ENCODE data around the gene RECK. TPM values are rescaled to one million over a fixed set of nuclear protein-coding genes. Genes with fewer than 3 reads are reported as not detected.

RECK gene
- total RNA-seq, 4 donors from 2014 or later, result 2.9 to 4.1 (median 3.5) TPM

- Histone ChIP-seq H3K27me3 (peaks cover 0 to 6% (median 6%) of the 10 kb centered on the region in 3 donors), H3K4me1 (peaks cover 2 to 14% of the 10 kb centered on the region in 2 donors), H3K27ac (no peak overlapping the region), H3K4me3 (no peak overlapping the region), H3K9me3 (no peaks in the 10 kb centered on the region), H3K36me3 (no peaks in the 10 kb centered on the region)
- TF ChIP-seq CTCF (IDR thresholded peaks at IDR 0.05 in 4 of 5, conservative IDR thresholded peaks at IDR 0.05 in 1 of 5) (no peak), POLR2A (IDR thresholded peaks at IDR 0.05) (no peak)
- in situ Hi-C loops (cut with MboI; ENCODE audit: low sequenced_read_pairs in 4 of 4) (no loop called here), intact Hi-C loops (cut with DNase I; ENCODE audit: low total_unique reads) (no loop called here)
- ATAC-seq (no peak), DNase-seq (no peak)
Observed at GRCh38 chr9:36170531-36170930, 133.8 kb downstream of the RECK start.

- Histone ChIP-seq H3K36me3 (no peaks in the 10 kb centered on the region), H3K27me3 (no peaks in the 10 kb centered on the region), H3K4me1 (no peaks in the 10 kb centered on the region), H3K27ac (no peak overlapping the region), H3K4me3 (no peak overlapping the region), H3K9me3 (no peaks in the 10 kb centered on the region)
- TF ChIP-seq CTCF (IDR thresholded peaks at IDR 0.05 in 4 of 5, conservative IDR thresholded peaks at IDR 0.05 in 1 of 5) (no peak), POLR2A (IDR thresholded peaks at IDR 0.05) (no peak)
- in situ Hi-C loops (cut with MboI; ENCODE audit: low sequenced_read_pairs in 4 of 4), result no loop called here
- ATAC-seq (no peak), DNase-seq (no peak)
- intact Hi-C loops (cut with DNase I; ENCODE audit: low total_unique reads), result no loop called here
Observed at GRCh38 chr9:36173861-36174260, 137.1 kb downstream of the RECK start.

Other genes starting within 250 kb of the RECK start
- gene NPR2, start 245.3 kb upstream of the RECK start, total RNA-seq, result 10 to 100 TPM; 12.3 to 19.2 (median 16.3) TPM
- under 1 TPM in 2 of 4 donors, not detected in 2; 0.53 to 0.61 TPM for gene SPAG8, start 224.7 kb upstream of the RECK start, total RNA-seq
- 10 to 100 TPM in 3 of 4 donors, 1 to 10 TPM in 1; 4.5 to 26.7 (median 22.0) TPM for gene HINT2, start 221.9 kb upstream of the RECK start, total RNA-seq
- not detected for gene FAM221B, start 208.2 kb upstream of the RECK start, total RNA-seq
- gene TMEM8B, start 207.7 kb upstream of the RECK start, total RNA-seq, result 1 to 10 TPM; 1.9 to 6.4 (median 6.1) TPM
- not detected for gene OR13J1, start 166.5 kb upstream of the RECK start, total RNA-seq
- 1 to 10 TPM in 3 of 4 donors, not detected in 1; 3.2 to 5.1 (median 3.3) TPM for gene HRCT1, start 130.7 kb upstream of the RECK start, total RNA-seq
- 1 to 10 TPM; 1.3 to 4.4 (median 2.5) TPM for gene SPAAR, start 127.4 kb upstream of the RECK start, total RNA-seq
- gene OR2S2, start 78.8 kb upstream of the RECK start, total RNA-seq, result not detected
- 1 to 10 TPM; 3.3 to 5.3 (median 3.9) TPM for gene GLIPR2, start 99.8 kb downstream of the RECK start, total RNA-seq
- not detected for gene CCIN, start 132.5 kb downstream of the RECK start, total RNA-seq
- gene CLTA, start 154.0 kb downstream of the RECK start, total RNA-seq, result 10 to 100 TPM; 48.4 to 86.7 (median 69.0) TPM
- gene GNE, start 221.5 kb downstream of the RECK start, total RNA-seq, result 10 to 100 TPM; 11.0 to 18.5 (median 13.9) TPM